Small intestine (tissue), 7 donors: Measurements from ENCODE around the gene SLC39A2. TPM values are rescaled to one million over a fixed set of nuclear protein-coding genes. Genes with fewer than 3 reads are reported as not detected.

ENCODE experiments used
- DNase-seq, 2 donors: peaks; one replicate each; pipeline versions ENCODE4 v3.0.0 to v3.0.0-alpha.2; 2013
- FAIRE-seq: peaks from 2 replicates; lab custom pipeline; 2012; peaks lifted over from hg19 to GRCh38; lab: Jason Lieb, UNC
- H3K27ac ChIP-seq, 3 donors: one replicate each; pipeline ENCODE4 v1.5.1; 2013; ENCODE audit warnings: low read length in 2 of 3, mild to moderate bottlenecking in 2 of 3, control low read depth in 1 of 3, inconsistent platforms in 1 of 3, low read depth in 1 of 3, moderate library complexity in 1 of 3
- H3K27me3 ChIP-seq, 3 donors: one replicate each; pipeline ENCODE4 v1.6.1; 2013; ENCODE audit warnings: low read length in 3 of 3, inconsistent platforms in 1 of 3; ENCODE audit not compliant: control insufficient read depth in 3 of 3, insufficient read depth in 3 of 3
- H3K36me3 ChIP-seq, 3 donors: one replicate each; pipeline ENCODE4 v1.6.1; 2013; ENCODE audit warnings: low read length in 3 of 3, inconsistent platforms in 1 of 3, low read depth in 1 of 3, mild to moderate bottlenecking in 1 of 3, moderate library complexity in 1 of 3; ENCODE audit not compliant: control insufficient read depth in 3 of 3, insufficient read depth in 2 of 3
- H3K4me1 ChIP-seq, 3 donors: one replicate each; pipeline ENCODE4 v1.6.1; 2013; ENCODE audit warnings: low read length in 2 of 3, inconsistent platforms in 1 of 3, low read depth in 1 of 3, mild to moderate bottlenecking in 1 of 3, moderate library complexity in 1 of 3; ENCODE audit not compliant: control insufficient read depth in 3 of 3, insufficient read depth in 2 of 3
- H3K4me3 ChIP-seq, 3 donors: one replicate each; pipeline ENCODE4 v1.5.1; 2013; ENCODE audit warnings: low read length in 3 of 3, control low read depth in 1 of 3, inconsistent platforms in 1 of 3, low read depth in 1 of 3, mild to moderate bottlenecking in 1 of 3, moderate library complexity in 1 of 3
- H3K9me3 ChIP-seq, 2 donors: one replicate each; pipeline ENCODE4 v1.6.1; 2013; ENCODE audit warnings: low read depth in 1 of 2, low read length in 1 of 2; ENCODE audit not compliant: control insufficient read depth in 2 of 2, insufficient read depth in 1 of 2
- whole genome bisulfite sequencing, 3 donors: extraction: QIAGEN DNeasy Blood & Tissue Kit; methylation state at CpG; one replicate each; pipeline ENCODE4 v1.1.7; 2013; 5-methylcytosine and 5-hydroxymethylcytosine counted together
- polyA plus RNA-seq, 4 donors: library from polyadenylated mRNA; stranded (reverse) in 3 of 4; unstranded in 1 of 4; fragments of 200-250 nt in 3 of 4; fragments of 120-200 nt in 1 of 4; gene quantifications; one replicate each; pipeline versions ENCODE4 v1.2.1 to v1.2.3, GENCODE V29; 2013
- donor health status: healthy with polysubstance abuse.
- donor health status: control.
- donor health status: control.
- donor health status: Bipolar disorder and iron deficiency.
- donor health status: healthy.

The SLC39A2 gene
- polyA plus RNA-seq, 4 donors, result 0.04 to 0.67 (median 0.16) TPM; not detected in 1

DNA sequence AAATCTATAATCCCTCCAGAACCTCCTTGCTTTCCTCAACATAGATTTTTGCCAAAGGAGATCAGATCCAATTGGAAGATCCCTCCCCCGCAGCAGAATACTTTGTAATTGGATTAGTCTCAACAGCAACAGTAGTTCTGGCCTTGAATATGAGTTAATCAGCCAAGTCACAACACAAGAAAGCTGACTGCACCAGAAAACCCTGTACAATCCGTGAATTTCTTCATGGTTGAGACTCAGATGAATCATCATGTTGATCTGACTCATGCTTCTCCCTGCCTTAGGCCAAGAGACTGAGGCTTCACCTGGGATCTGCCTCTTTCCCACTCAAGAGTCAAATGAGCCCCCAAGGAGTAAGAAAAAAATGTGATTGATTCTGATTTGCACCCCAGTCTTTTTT lies 12.3 kb upstream of the SLC39A2 start:
- Histone ChIP-seq H3K27me3 (no peaks in the 10 kb centered on the region), H3K27ac (no peak overlapping the region), H3K4me1 (peaks cover 8 to 17% (median 10%) of the 10 kb centered on the region in 3 donors), H3K9me3 (no peaks in the 10 kb centered on the region), H3K36me3 (peaks cover 0 to 3% (median 0%) of the 10 kb centered on the region in 3 donors), H3K4me3 (no peak overlapping the region)
- DNase-seq (peak in 1 of 2 donors; percentile 57), FAIRE-seq (no peak)
- WGBS, 3 donors, result 48 to 51% (median 49%) methylated on average over 2 of the region's 2 CpGs

DNA sequence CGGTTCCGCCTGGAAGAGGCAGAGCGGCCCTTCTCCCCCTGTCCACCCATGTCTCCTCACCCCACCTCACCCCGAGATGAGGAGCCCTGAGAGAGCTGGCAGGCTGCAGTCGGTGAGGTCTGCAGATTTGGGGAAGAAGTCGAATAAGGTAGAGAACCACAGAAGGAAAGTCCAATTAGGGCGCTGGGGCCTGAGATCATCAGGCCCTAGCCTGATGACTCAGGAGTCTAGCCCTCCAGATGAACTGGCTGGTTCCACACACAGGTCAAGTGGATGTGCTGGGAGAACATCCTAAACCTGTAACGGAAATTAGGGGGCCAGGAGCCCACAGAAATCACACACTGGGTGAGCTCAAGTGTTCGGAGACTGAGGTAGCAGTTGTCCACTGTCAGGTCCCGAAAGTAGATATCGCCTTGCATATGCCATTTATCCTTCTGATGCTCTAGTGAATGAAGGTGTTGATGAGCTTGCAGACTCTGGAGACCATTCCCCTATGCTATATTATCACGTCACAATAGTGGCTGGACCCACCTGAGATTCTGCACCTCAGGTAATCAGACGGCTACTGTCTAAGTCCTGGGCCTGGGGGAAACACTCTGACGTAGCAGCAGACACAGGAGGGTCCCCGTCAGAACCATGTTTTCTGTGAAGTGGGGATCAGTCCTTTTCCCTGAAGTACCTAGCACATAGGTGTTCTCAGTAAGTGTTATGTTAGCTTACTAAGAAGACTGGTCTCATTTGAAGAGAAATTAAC lies 10.2 kb upstream of the SLC39A2 start:
- 81 to 89% (median 87%) methylated on average over 15 of the region's 15 CpGs for WGBS, 3 donors
- FAIRE-seq (no peak), DNase-seq (no peak)
- H3K36me3 ChIP-seq, result peaks cover 2 to 16% (median 7%) of the 10 kb centered on the region in 3 donors
- no peaks in the 10 kb centered on the region for H3K27me3 ChIP-seq
- H3K9me3 ChIP-seq, result no peaks in the 10 kb centered on the region
- H3K27ac ChIP-seq, result peak overlapping the region; percentile 83 to 95 (median 85)
- H3K4me3 ChIP-seq, result peak overlapping the region in 1 of 3 donors; percentile 84
- H3K4me1 ChIP-seq, result peaks cover 8 to 12% (median 10%) of the 10 kb centered on the region in 3 donors

DNA sequence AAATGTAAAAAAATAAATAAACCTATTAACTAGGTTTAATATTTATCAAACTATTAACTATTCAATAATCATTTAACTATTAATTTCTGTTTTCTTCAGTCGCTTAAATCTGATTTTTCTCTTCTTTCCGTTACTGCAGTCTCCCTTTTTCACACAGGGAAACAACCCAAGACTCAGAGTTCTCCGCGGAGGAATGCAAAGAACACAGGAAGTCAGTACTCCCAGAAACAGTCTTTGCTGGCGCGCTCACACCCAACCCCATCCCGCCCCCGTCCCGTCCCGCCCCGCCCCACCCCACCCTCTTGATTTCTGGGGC lies 9.7 kb upstream of the SLC39A2 start:
- H3K27ac ChIP-seq, result peak overlapping the region; percentile 83 to 95 (median 85)
- no peak for FAIRE-seq
- DNase-seq, result no peak
- peak overlapping the region in 2 of 3 donors; percentile 80 to 84 for H3K4me3 ChIP-seq
- H3K36me3 ChIP-seq, result peaks cover 5 to 19% (median 11%) of the 10 kb centered on the region in 3 donors
- H3K27me3 ChIP-seq, result no peaks in the 10 kb centered on the region
- peaks cover 8 to 12% (median 10%) of the 10 kb centered on the region in 3 donors for H3K4me1 ChIP-seq
- 0 to 1% (median 0%) methylated on average over 9 to 11 of the region's 11 CpGs for WGBS, 3 donors
- H3K9me3 ChIP-seq, result no peaks in the 10 kb centered on the region

DNA sequence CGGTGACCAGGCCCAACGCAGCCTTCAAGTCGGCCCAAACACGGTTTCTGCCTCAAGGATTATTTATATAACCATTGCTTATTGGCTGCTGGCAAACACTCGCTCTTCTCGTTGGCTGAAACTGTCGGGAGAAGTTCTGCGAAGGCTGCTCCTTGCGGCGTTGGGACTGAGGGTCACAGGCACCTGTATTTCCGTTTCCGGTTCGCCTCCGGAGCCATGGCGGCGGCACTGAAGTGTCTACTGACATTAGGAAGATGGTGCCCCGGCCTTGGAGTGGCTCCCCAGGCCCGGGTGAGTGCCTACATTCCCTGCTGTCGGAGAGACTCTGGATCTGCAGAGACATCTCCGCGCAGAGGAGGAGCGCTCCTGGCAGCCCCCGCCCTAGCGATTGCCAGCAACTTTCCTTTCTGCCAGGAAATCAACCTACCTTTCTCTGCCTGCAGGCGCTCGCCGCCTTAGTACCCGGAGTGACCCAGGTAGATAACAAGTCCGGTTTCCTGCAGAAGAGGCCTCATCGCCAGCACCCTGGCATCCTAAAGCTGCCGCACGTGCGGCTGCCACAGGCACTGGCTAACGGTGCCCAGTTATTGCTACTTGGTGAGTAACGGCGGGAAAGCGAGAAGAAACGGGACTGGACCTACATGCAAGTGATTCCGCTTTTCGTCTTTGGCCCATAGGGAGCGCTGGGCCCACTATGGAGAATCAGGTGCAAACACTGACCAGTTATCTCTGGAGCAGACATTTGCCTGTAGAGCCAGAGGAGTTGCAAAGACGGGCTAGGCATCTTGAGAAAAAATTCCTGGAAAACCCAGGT lies 9.1 kb upstream of the SLC39A2 start, which contains the start of gene METTL17:
TSS of gene METTL17 (plus strand) at position 194 of the 814 bp plus-strand sequence. CDS start at position 217, 23 bp downstream.
- FAIRE-seq, result no peak
- Histone ChIP-seq H3K9me3 (no peaks in the 10 kb centered on the region), H3K4me1 (peaks cover 8 to 13% (median 10%) of the 10 kb centered on the region in 3 donors), H3K27ac (peak within 1 kb of the TSS; percentile 83 to 95 (median 85)), H3K4me3 (peak within 1 kb of the TSS; percentile 69 to 84 (median 80)), H3K27me3 (no peaks in the 10 kb centered on the region), H3K36me3 (peaks cover 5 to 23% (median 15%) of the 10 kb centered on the region in 3 donors)
- 0 to 1% (median 0%) methylated on average over 42 of the region's 42 CpGs for WGBS, 3 donors
- peak; percentile 96 for DNase-seq

DNA sequence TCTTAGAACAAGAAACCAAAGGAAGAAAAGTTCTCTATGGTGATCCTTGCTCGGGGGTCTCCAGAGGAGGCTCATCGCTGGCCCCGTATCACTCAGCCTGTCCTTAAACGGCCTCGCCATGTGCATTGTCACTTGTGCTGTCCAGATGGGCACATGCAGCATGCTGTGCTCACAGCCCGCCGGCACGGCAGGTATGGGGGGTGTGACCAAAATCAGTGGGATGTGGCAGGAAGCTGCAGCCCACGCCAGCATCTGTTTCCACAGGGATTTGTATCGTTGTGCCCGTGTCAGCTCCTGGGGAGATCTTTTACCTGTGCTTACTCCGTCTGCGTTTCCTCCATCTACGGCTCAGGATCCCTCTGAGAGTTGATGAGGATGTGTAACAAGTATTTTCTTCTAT lies 2.6 kb upstream of the SLC39A2 start:
- peak overlapping the region in 1 of 3 donors; percentile 41 for H3K27ac ChIP-seq
- no peak overlapping the region for H3K4me3 ChIP-seq
- no peaks in the 10 kb centered on the region for H3K9me3 ChIP-seq
- DNase-seq, result no peak
- peaks cover 0 to 47% (median 0%) of the 10 kb centered on the region in 3 donors for H3K4me1 ChIP-seq
- FAIRE-seq, result no peak
- H3K27me3 ChIP-seq, result no peaks in the 10 kb centered on the region
- H3K36me3 ChIP-seq, result peaks cover 8 to 41% (median 29%) of the 10 kb centered on the region in 3 donors
- WGBS, 3 donors, result 87 to 91% (median 87%) methylated on average over 14 of the region's 14 CpGs

DNA sequence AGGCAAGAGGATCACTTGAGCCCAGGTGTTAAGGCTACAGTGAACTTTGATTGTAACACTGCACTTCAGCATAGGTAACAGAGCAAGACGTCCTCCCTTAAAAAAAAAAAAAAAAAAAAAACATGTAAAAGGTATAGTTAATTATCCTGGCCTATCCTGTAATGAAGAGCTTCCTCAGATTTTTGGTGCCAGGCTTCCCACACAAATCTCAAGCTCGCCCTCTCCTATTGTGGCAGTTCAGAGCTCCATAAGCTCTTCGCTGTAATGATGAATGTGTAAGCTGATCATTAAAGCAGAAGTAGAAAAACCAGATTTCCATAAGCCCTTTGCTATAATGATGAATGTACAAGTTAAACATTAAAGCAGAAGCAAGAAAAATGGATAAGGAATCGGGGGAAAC lies 2.0 kb upstream of the SLC39A2 start:
- Histone ChIP-seq H3K27me3 (no peaks in the 10 kb centered on the region), H3K4me1 (peaks cover 0 to 49% (median 0%) of the 10 kb centered on the region in 3 donors), H3K36me3 (peaks cover 8 to 36% (median 26%) of the 10 kb centered on the region in 3 donors), H3K4me3 (no peak overlapping the region), H3K27ac (peak overlapping the region in 1 of 3 donors; percentile 41), H3K9me3 (no peaks in the 10 kb centered on the region)
- FAIRE-seq (no peak), DNase-seq (peak in 1 of 2 donors; percentile 53)
- WGBS, 3 donors, result 35 to 61% (median 38%) methylated on average over 4 of the region's 4 CpGs

DNA sequence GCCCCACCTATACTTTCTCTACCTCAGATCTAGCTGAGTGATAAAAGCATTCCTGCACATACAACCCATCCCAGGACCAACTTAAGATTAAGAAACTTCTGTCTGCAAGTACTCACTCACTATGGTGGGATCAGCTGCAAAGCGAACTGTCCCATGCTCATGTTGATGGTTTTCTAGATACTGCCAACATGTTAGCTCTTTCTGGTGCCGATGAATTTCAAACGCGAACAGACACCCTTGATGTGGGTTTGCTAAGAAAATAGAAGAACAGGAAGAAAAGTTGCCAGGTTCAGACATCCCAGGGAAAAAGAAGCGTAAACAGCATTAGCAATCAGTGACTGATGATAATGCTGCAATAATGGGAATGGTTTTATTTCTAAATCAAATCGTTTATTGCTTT lies 1.5 kb upstream of the SLC39A2 start:
- H3K36me3 ChIP-seq, result peaks cover 8 to 33% (median 25%) of the 10 kb centered on the region in 3 donors
- FAIRE-seq (no peak), DNase-seq (no peak)
- H3K9me3 ChIP-seq, result no peaks in the 10 kb centered on the region
- no peak overlapping the region for H3K4me3 ChIP-seq
- peaks cover 0 to 53% (median 0%) of the 10 kb centered on the region in 3 donors for H3K4me1 ChIP-seq
- no peaks in the 10 kb centered on the region for H3K27me3 ChIP-seq
- H3K27ac ChIP-seq, result peak overlapping the region in 1 of 3 donors; percentile 41
- WGBS, 3 donors, result 63 to 70% (median 68%) methylated on average over 6 of the region's 6 CpGs

DNA sequence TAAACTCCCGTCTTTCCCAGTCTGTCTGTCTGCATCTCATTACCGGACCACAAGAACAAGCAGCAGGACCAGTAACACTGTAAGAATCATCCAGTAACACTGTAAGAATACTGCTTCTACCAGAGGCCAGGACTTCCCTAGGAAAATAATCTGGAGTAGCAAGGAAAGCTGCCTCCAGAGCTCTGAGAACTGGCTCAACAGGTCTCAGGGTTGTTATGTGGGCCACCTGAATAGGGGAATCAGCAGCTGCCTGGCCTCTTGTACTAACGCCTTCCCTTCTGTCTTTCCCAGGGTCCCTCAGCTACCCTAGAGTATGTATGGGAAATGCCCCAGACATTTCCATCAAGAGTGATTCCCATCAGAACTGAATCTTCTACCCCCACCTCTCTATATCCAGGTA lies 954 bp upstream of the SLC39A2 start:
- FAIRE-seq, result no peak
- peaks cover 6 to 28% (median 23%) of the 10 kb centered on the region in 3 donors for H3K36me3 ChIP-seq
- peak overlapping the region in 1 of 3 donors; percentile 7 for H3K27ac ChIP-seq
- H3K4me3 ChIP-seq, result no peak overlapping the region
- peak in 1 of 2 donors; percentile 66 for DNase-seq
- peaks cover 0 to 55% (median 0%) of the 10 kb centered on the region in 3 donors for H3K4me1 ChIP-seq
- 53 to 63% (median 55%) methylated on average over 3 of the region's 3 CpGs for WGBS, 3 donors
- no peaks in the 10 kb centered on the region for H3K27me3 ChIP-seq
- H3K9me3 ChIP-seq, result no peaks in the 10 kb centered on the region
